Loucy (cell line): ENCODE data around the gene FRG1.
"Not testable (repeated sequence)": the region's sequence is repeated elsewhere in the genome, so short reads cannot be mapped to it uniquely, and the experiment has no call there.

Experiments used
- H2AFZ ChIP-seq: fragments of 200-600 bp; sonication (generic); 2 replicates; pipeline ENCODE4 v1.6.0; 2016; ENCODE audit warnings: antibody characterized with exemption, mild to moderate bottlenecking, low read length, moderate library complexity
- H3F3A ChIP-seq: fragments of 200-600 bp; 2 replicates; pipeline ENCODE4 v1.6.0; 2016; ENCODE audit warnings: antibody characterized with exemption, low read depth, mild to moderate bottlenecking
- H3K27me3 ChIP-seq: fragments of 200-600 bp; sonication (generic); 2 replicates; pipeline ENCODE4 v1.6.1; 2014; ENCODE audit warnings: low read length, mild to moderate bottlenecking; ENCODE audit not compliant: insufficient read depth, poor library complexity, severe bottlenecking
- H3K36me3 ChIP-seq: fragments of 200-600 bp; sonication (generic); 2 replicates; pipeline ENCODE4 v1.6.1; 2016; ENCODE audit warnings: low read length; ENCODE audit not compliant: insufficient read depth
- H3K4me1 ChIP-seq: fragments of 200-600 bp; sonication (generic); 2 replicates; pipeline ENCODE4 v1.5.1; 2014; ENCODE audit warnings: low read length, mild to moderate bottlenecking; ENCODE audit not compliant: insufficient read depth, poor library complexity, severe bottlenecking
- H3K4me2 ChIP-seq: fragments of 200-600 bp; sonication (generic); 2 replicates; pipeline ENCODE4 v1.6.0; 2014; ENCODE audit warnings: antibody characterized with exemption, low read length, low read depth, mild to moderate bottlenecking; ENCODE audit not compliant: poor library complexity, severe bottlenecking
- H3K4me3 ChIP-seq: fragments of 200-600 bp; sonication (generic); 2 replicates; pipeline ENCODE4 v1.5.1; 2014; ENCODE audit warnings: low read length, mild to moderate bottlenecking, mixed read lengths; ENCODE audit not compliant: poor library complexity, severe bottlenecking
- H3K79me2 ChIP-seq: fragments of 200-600 bp; sonication (generic); 2 replicates; pipeline ENCODE4 v1.6.1; 2014; ENCODE audit warnings: low read length; ENCODE audit not compliant: insufficient read depth
- H3K9ac ChIP-seq: fragments of 200-600 bp; sonication (generic); 2 replicates; pipeline ENCODE4 v1.6.0; 2014; ENCODE audit warnings: mild to moderate bottlenecking, low read depth, low read length, moderate library complexity; ENCODE audit not compliant: poor library complexity, severe bottlenecking
- H3K9me2 ChIP-seq: fragments of 200-600 bp; sonication (generic); replicated peaks from 2 replicates; pipeline ENCODE4 v1.6.1; 2016; ENCODE audit warnings: low read depth, low read length, mixed read lengths
- H3K9me3 ChIP-seq: fragments of 200-600 bp; sonication (generic); 2 replicates; pipeline ENCODE4 v1.6.1; 2014; ENCODE audit warnings: mild to moderate bottlenecking, antibody characterized with exemption, low read length, low read depth; ENCODE audit not compliant: insufficient read depth
- H4K20me1 ChIP-seq: fragments of 200-600 bp; sonication (generic); 2 replicates; pipeline ENCODE4 v1.6.0; 2014; ENCODE audit warnings: antibody characterized with exemption, low read length, mild to moderate bottlenecking; ENCODE audit not compliant: insufficient read depth, poor library complexity, severe bottlenecking
- CTCF ChIP-seq: fragments of 200-600 bp; sonication (generic); conservative IDR thresholded peaks from 2 replicates; pipeline ENCODE4 v1.5.1; 2014; ENCODE audit warnings: mild to moderate bottlenecking, antibody characterized with exemption, low read length
- EZH2phosphoT487 ChIP-seq: fragments of 200-600 bp; IDR thresholded peaks from 2 replicates; pipeline ENCODE4 v1.6.1; 2018; ENCODE audit warnings: antibody characterized with exemption, mild to moderate bottlenecking, moderate library complexity, borderline replicate concordance

The FRG1 gene

GRCh38 chr4:189979196-189980047 is 38.8 kb downstream of the FRG1 start:
- Histone ChIP-seq H3K79me2 (no peaks in the 10 kb centered on the region), H3K4me2 (peak overlapping the region; percentile 28), H4K20me1 (no peaks in the 10 kb centered on the region), H3F3A (no peaks in the 10 kb centered on the region), H3K9me2 (no peaks in the 10 kb centered on the region), H3K9me3 (no peaks in the 10 kb centered on the region), H3K27me3 (no peaks in the 10 kb centered on the region), H3K9ac (no peak overlapping the region), H3K36me3 (no peaks in the 10 kb centered on the region), H2AFZ (peak overlapping the region; percentile 63), H3K4me3 (no peak overlapping the region), H3K4me1 (peaks cover 9% of the 10 kb centered on the region)
- TF ChIP-seq EZH2phosphoT487 (no peak), CTCF (no peak)

- not testable (repeated sequence) for H3K27me3 ChIP-seq, H3K4me1 ChIP-seq, H3K79me2 ChIP-seq, H3K9me3 ChIP-seq, H3K36me3 ChIP-seq, H4K20me1 ChIP-seq, H3K9ac ChIP-seq, H3F3A ChIP-seq, H3K9me2 ChIP-seq, H3K4me3 ChIP-seq
- Histone ChIP-seq H2AFZ (peak overlapping the region; percentile 63; the same call in 1 of the 2 replicates), H3K4me2 (peak overlapping the region; percentile 28)
- TF ChIP-seq CTCF, result peak; percentile 61
These were observed 39.6 kb downstream of the FRG1 start for GRCh38 chr4:189980292-189980691.

GRCh38 chr4:189981970-189982369 is 41.3 kb downstream of the FRG1 start:
- Histone ChIP-seq H3K9ac (no peak overlapping the region), H3K4me1 (peaks cover 9% of the 10 kb centered on the region), H3K9me2 (no peaks in the 10 kb centered on the region), H2AFZ (no peak overlapping the region), H3K27me3 (no peaks in the 10 kb centered on the region), H3K4me3 (no peak overlapping the region), H3K79me2 (no peaks in the 10 kb centered on the region), H3F3A (no peaks in the 10 kb centered on the region), H3K36me3 (no peaks in the 10 kb centered on the region), H4K20me1 (no peaks in the 10 kb centered on the region), H3K9me3 (no peaks in the 10 kb centered on the region), H3K4me2 (no peak overlapping the region)
- no peak for TF ChIP-seq EZH2phosphoT487

- not testable (repeated sequence) for H3K79me2 ChIP-seq, H3K9me3 ChIP-seq, H3K9ac ChIP-seq, H2AFZ ChIP-seq, H3K27me3 ChIP-seq, H4K20me1 ChIP-seq, H3F3A ChIP-seq, H3K4me3 ChIP-seq, H3K4me2 ChIP-seq, H3K9me2 ChIP-seq, H3K36me3 ChIP-seq
- H3K4me1 ChIP-seq, result peaks cover 24% of the 10 kb centered on the region
These were observed 43.3 kb downstream of the FRG1 start for GRCh38 chr4:189983916-189984526.

- not testable (repeated sequence) for H3K4me2 ChIP-seq, H3K9me3 ChIP-seq, H3K36me3 ChIP-seq, H3K9ac ChIP-seq, H4K20me1 ChIP-seq, H3K27me3 ChIP-seq, H2AFZ ChIP-seq, H3K79me2 ChIP-seq, H3K9me2 ChIP-seq, H3F3A ChIP-seq, H3K4me3 ChIP-seq
- peaks cover 29% of the 10 kb centered on the region for H3K4me1 ChIP-seq
These were observed 44.0 kb downstream of the FRG1 start for GRCh38 chr4:189984661-189985060.
